H9 (cell line): ENCODE measurements around the gene MTARC2. TPM values are rescaled to one million over a fixed set of nuclear protein-coding genes. Genes with fewer than 3 reads are reported as not detected.

Source experiments
- DNase-seq: peaks from one replicate; pipeline ENCODE4 v3.0.0-alpha.2; 2017
- H2AFZ ChIP-seq: one replicate; pipeline ENCODE4 v1.6.1; 2013; ENCODE audit warnings: mild to moderate bottlenecking, low read length, control low read depth, moderate library complexity
- H2AK5ac ChIP-seq: 2 replicates; pipeline ENCODE4 v1.6.1; 2013; ENCODE audit warnings: low read length, control low read depth, mixed read lengths; ENCODE audit not compliant: insufficient read length
- H2BK120ac ChIP-seq: one replicate; pipeline ENCODE4 v1.6.1; 2013; ENCODE audit warnings: low read depth, mild to moderate bottlenecking, low read length, control low read depth, inconsistent platforms; ENCODE audit not compliant: poor library complexity, severe bottlenecking
- H2BK12ac ChIP-seq: 2 replicates; pipeline ENCODE4 v1.6.1; 2013; ENCODE audit warnings: low read length, control low read depth, mixed read lengths, low read depth; ENCODE audit not compliant: insufficient read length
- H2BK15ac ChIP-seq: 2 replicates; pipeline ENCODE4 v1.6.1; 2013; ENCODE audit warnings: low read depth, low read length, control low read depth
- H2BK20ac ChIP-seq: one replicate; pipeline ENCODE4 v1.6.1; 2013; ENCODE audit warnings: low read depth, mild to moderate bottlenecking, low read length, control low read depth, inconsistent platforms; ENCODE audit not compliant: poor library complexity, severe bottlenecking
- H2BK5ac ChIP-seq: 2 replicates; pipeline ENCODE4 v1.6.1; 2013; ENCODE audit warnings: low read length, control low read depth, mixed read lengths; ENCODE audit not compliant: insufficient read length
- H3K14ac ChIP-seq: 2 replicates; pipeline ENCODE4 v1.6.1; 2013; ENCODE audit warnings: low read length, control low read depth; ENCODE audit not compliant: insufficient read depth
- H3K18ac ChIP-seq: 2 replicates; pipeline ENCODE4 v1.6.1; 2013; ENCODE audit warnings: low read depth, mild to moderate bottlenecking, mixed read lengths, low read length, control low read depth; ENCODE audit not compliant: insufficient read length
- H3K23ac ChIP-seq: 2 replicates; pipeline ENCODE4 v1.6.1; 2013; ENCODE audit warnings: low read length, control low read depth, mixed read lengths, low read depth; ENCODE audit not compliant: insufficient read length
- H3K23me2 ChIP-seq: 2 replicates; pipeline ENCODE4 v1.6.1; 2013; ENCODE audit warnings: low read depth, mild to moderate bottlenecking, mixed read lengths, low read length, control low read depth; ENCODE audit not compliant: insufficient read length, poor library complexity, severe bottlenecking
- H3K27ac ChIP-seq: 2 replicates; pipeline ENCODE4 v1.5.1; 2013; ENCODE audit warnings: low read length, control low read depth, mixed read lengths, low read depth; ENCODE audit not compliant: insufficient read length
- H3K27me3 ChIP-seq: 2 replicates; pipeline ENCODE4 v1.6.1; 2013; ENCODE audit warnings: low read length, control low read depth, inconsistent platforms; ENCODE audit not compliant: insufficient read depth
- H3K4ac ChIP-seq: 2 replicates; pipeline ENCODE4 v1.6.1; 2013; ENCODE audit warnings: low read depth, mild to moderate bottlenecking, control low read depth, inconsistent platforms, low read length, moderate library complexity
- H3K4me1 ChIP-seq: 2 replicates; pipeline ENCODE4 v1.6.1; 2013; ENCODE audit warnings: low read length, control low read depth, inconsistent platforms; ENCODE audit not compliant: insufficient read depth
- H3K4me2 ChIP-seq: 2 replicates; pipeline ENCODE4 v1.6.1; 2013; ENCODE audit warnings: low read length, control low read depth, mixed read lengths; ENCODE audit not compliant: insufficient read length, insufficient read depth
- H3K56ac ChIP-seq: 2 replicates; pipeline ENCODE4 v1.6.1; 2013; ENCODE audit warnings: low read depth, mild to moderate bottlenecking, mixed read lengths, low read length, control low read depth; ENCODE audit not compliant: insufficient read length
- H3K79me1 ChIP-seq: 2 replicates; pipeline ENCODE4 v1.6.1; 2013; ENCODE audit warnings: low read depth, mild to moderate bottlenecking, moderate library complexity, low read length, control low read depth, inconsistent platforms; ENCODE audit not compliant: insufficient read depth, poor library complexity, severe bottlenecking
- H3K79me2 ChIP-seq: 2 replicates; pipeline ENCODE4 v1.6.1; 2013; ENCODE audit warnings: low read length, control low read depth, inconsistent platforms; ENCODE audit not compliant: insufficient read depth
- H3K9ac ChIP-seq: 2 replicates; pipeline ENCODE4 v1.6.1; 2013; ENCODE audit warnings: low read length, control low read depth, mixed read lengths; ENCODE audit not compliant: insufficient read length; ENCODE audit errors: extremely low read depth
- H3K9me3 ChIP-seq: one replicate; pipeline ENCODE4 v1.6.1; 2013; ENCODE audit warnings: low read depth, low read length, inconsistent platforms; ENCODE audit not compliant: control insufficient read depth
- H3T11ph ChIP-seq: one replicate; pipeline ENCODE4 v1.6.1; 2013; ENCODE audit warnings: mild to moderate bottlenecking, low read length, control low read depth, inconsistent platforms
- H4K20me1 ChIP-seq: one replicate; pipeline ENCODE4 v1.6.1; 2013; ENCODE audit not compliant: control insufficient read depth, insufficient read length, insufficient read depth
- H4K5ac ChIP-seq: 2 replicates; pipeline ENCODE4 v1.6.1; 2013; ENCODE audit warnings: low read depth, mild to moderate bottlenecking, mixed read lengths, low read length, control low read depth; ENCODE audit not compliant: insufficient read length
- H4K8ac ChIP-seq: replicated peaks from 2 replicates; pipeline ENCODE4 v1.6.1; 2013; ENCODE audit warnings: low read length, control low read depth, mixed read lengths, low read depth; ENCODE audit not compliant: insufficient read length
- H4K91ac ChIP-seq: 2 replicates; pipeline ENCODE4 v1.6.1; 2013; ENCODE audit warnings: low read depth, mild to moderate bottlenecking, moderate library complexity, mixed read lengths, low read length, control low read depth; ENCODE audit not compliant: insufficient read length
- H3K27ac Mint-ChIP-seq, 3 experiments: 2 replicates in 2 of 3; 3 replicates in 1 of 3; pipeline ENCODE4 v1.8.0; 2020 to 2021; ENCODE audit warnings: mixed read lengths in 3 of 3, mild to moderate bottlenecking in 1 of 3, moderate library complexity in 1 of 3
- H3K27me3 Mint-ChIP-seq: 2 replicates; pipeline ENCODE4 v1.8.0; 2021; ENCODE audit warnings: low read depth, mild to moderate bottlenecking, moderate library complexity, mixed read lengths
- H3K36me3 Mint-ChIP-seq, 3 experiments: 2 replicates in 2 of 3; 3 replicates in 1 of 3; pipeline ENCODE4 v1.8.0; 2020 to 2021; ENCODE audit warnings: low read depth in 3 of 3, mixed read lengths in 3 of 3; ENCODE audit not compliant: insufficient read depth in 1 of 3
- H3K4me1 Mint-ChIP-seq, 2 experiments: 2 replicates each; pipeline ENCODE4 v1.8.0; 2020; ENCODE audit warnings: mixed read lengths in 2 of 2
- H3K4me3 Mint-ChIP-seq, 2 experiments: 2 replicates in 1 of 2; 3 replicates in 1 of 2; pipeline ENCODE4 v1.8.0; 2020 to 2021; ENCODE audit warnings: mild to moderate bottlenecking in 2 of 2, mixed read lengths in 2 of 2, moderate library complexity in 1 of 2
- H3K9me3 Mint-ChIP-seq, 2 experiments: 2 replicates in 1 of 2; 3 replicates in 1 of 2; pipeline ENCODE4 v1.8.0; 2020; ENCODE audit warnings: mild to moderate bottlenecking in 2 of 2, mixed read lengths in 2 of 2, moderate library complexity in 1 of 2
- CTCF ChIP-seq: fragments of 200-600 bp; sonication (generic); conservative IDR thresholded peaks from 3 replicates; pipeline ENCODE4 v1.8.0; 2021; ENCODE audit warnings: antibody characterized with exemption, mild to moderate bottlenecking
- WGBS: extraction: QIAGEN DNeasy Blood & Tissue Kit; methylation state at CpG from one replicate; pipeline ENCODE4 v1.1.7; 2013; ENCODE audit warnings: missing lambda C conversion rate, low lambda C conversion rate, mixed read lengths; ENCODE audit not compliant: insufficient read length; ENCODE audit errors: extremely low coverage; 5-methylcytosine and 5-hydroxymethylcytosine counted together
- total RNA-seq: library from RNA; stranded (reverse); gene quantifications from 2 replicates; pipeline ENCODE4 v1.2.1, GENCODE V29; 2021

Gene MTARC2
- total RNA-seq, 1 experiment from 2014 or later, result 7.7 TPM

GRCh38 chr1:220784751-220785150 is 36.6 kb downstream of the MTARC2 start:
- H3K27me3 Mint-ChIP-seq, result peaks cover 2% of the 10 kb centered on the region; the same call in 1 of the 2 replicates
- peaks cover 3 to 10% (median 9%) of the 10 kb centered on the region in 3 experiments; a peak in 6 of 7 replicates for H3K36me3 Mint-ChIP-seq
- Histone ChIP-seq H3T11ph (no peak overlapping the region), H2BK20ac (no peak overlapping the region), H3K4ac (no peak overlapping the region), H3K56ac (no peak overlapping the region), H2BK12ac (no peak overlapping the region), H3K14ac (no peak overlapping the region), H3K9me3 (no peaks in the 10 kb centered on the region), H3K27me3 (no peaks in the 10 kb centered on the region), H3K23ac (no peak overlapping the region), H4K20me1 (no peaks in the 10 kb centered on the region), H2AK5ac (no peak overlapping the region), H2BK15ac (no peak overlapping the region), H3K4me1 (peaks cover 4% of the 10 kb centered on the region; the same call in 1 of the 2 replicates), H3K18ac (no peak overlapping the region), H2BK5ac (no peak overlapping the region), H2BK120ac (no peak overlapping the region), H3K4me2 (no peak overlapping the region), H4K8ac (no peak overlapping the region), H4K5ac (no peak overlapping the region), H3K9ac (no peak overlapping the region), H3K79me1 (no peaks in the 10 kb centered on the region), H3K79me2 (no peaks in the 10 kb centered on the region), H2AFZ (no peak overlapping the region), H4K91ac (no peak overlapping the region), H3K27ac (no peak overlapping the region), H3K23me2 (peaks cover 8% of the 10 kb centered on the region)
- no CpG with 5 or more reads among the region's 4 CpGs for WGBS
- no peak overlapping the region for H3K4me3 Mint-ChIP-seq
- H3K4me1 Mint-ChIP-seq, result peaks cover 25 to 30% of the 10 kb centered on the region in 2 experiments
- H3K9me3 Mint-ChIP-seq, result no peaks in the 10 kb centered on the region; a peak in 1 of 5 replicates
- DNase-seq, result no peak
- no peak overlapping the region for H3K27ac Mint-ChIP-seq
- TF ChIP-seq CTCF, result no peak; the same call in 2 of the 3 replicates
